HG03571 (cell line): Measurements from ENCODE around the gene MIGA2.
"Not testable (repeated sequence)": the region's sequence is repeated elsewhere in the genome, so short reads cannot be mapped to it uniquely, and the experiment has no call there.

ENCODE experiments used
- ATAC-seq: cut with Tn5 transposase; IDR thresholded peaks from one replicate; pipeline ENCODE4 v1.9.1; 2021; ENCODE audit not compliant: unreplicated experiment

Gene MIGA2

DNA sequence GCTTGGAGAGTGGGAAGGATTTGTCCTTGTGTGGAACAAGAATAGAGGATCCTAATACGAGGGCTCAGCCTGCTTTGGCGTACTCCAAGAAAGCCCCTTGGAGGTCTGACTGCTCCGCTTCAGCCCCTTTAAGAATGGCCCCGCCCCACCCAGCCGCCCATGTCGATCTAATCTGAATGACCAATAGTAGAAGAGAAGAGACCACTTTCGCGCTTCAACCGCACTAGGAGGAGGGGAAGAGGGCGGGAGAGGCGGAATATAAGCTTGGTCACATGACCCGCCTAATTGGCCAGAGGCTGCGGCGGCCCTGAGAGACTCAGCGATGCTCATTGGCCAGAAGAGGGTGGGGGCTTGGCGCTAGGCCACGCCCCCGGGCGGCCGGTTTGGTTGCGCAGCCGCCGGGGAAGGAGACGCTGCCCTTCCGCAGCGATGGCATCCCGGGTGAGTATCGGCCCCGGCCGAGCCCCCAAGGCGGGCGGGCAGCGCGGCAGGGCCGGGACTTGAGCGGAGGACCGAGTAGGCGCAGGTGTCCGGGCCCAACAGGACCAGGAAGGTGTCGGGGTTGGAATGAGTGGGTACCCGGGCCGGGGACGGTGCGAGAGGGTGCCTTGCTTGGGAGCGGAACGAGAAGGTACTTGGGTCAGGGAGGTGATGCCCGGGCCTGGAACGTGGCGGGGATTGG lies at the start of gene MIGA2:
Gene MIGA2 (plus strand): TSS at position 386 of the 682 bp plus-strand sequence. CDS start 3,969 bp downstream, outside the sequence.
- peak; percentile 87 for ATAC-seq

DNA sequence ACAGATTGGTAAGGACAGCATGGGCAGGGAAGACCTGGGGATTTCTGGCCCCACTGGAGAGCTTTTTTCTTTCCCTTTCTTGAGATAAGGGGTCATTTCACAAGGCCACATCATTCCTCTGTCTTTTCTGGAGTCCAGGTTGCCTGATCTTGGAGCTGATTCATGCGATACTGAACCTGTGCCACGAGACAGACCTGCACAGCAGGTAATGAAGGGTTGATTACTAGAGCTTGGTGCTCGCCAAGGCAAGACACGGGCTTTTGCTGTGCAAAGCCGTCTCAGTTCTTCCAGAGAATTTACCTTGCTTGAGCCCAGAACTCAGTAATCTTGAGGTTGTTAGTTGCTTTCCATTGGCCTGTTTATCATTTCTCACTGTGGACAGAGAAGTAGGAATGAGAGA lies 49.8 kb upstream of the MIGA2 start:
- ATAC-seq, result no peak

DNA sequence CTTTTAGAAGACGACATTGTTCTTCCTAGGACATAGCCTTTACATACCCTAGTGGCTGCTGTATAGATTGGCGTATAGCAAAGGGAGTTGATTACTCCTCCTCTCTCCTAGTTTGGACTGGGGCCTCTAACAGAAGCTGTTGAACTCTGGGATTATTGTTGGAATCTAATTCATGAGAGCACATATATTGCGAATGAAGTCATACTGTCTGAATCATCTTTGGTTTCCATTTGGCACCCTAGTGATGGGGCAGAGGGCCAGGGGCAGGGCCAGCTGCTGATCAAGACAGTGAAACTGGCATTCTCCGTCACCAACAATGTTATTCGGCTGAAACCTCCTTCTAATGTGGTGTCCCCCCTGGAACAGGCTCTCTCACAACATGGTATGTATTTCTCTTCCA lies 48.6 kb upstream of the MIGA2 start:
- no peak for ATAC-seq

DNA sequence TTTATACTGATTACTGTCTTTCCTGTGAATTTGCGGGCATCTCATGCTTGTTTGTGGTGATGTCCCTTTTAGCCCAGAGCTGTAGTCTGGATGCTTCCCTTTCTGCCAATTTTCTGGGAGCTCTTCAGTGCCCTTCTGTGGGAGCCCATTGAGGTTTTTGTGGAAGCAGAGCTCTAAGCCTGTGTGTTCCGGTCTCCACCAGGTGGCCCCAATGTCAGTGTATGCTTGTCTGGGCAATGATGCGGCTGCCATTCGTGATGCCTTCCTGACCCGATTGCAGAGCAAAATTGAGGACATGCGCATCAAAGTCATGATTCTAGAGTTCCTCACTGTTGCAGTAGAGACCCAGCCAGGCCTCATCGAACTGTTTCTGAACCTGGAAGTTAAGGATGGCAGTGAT lies 43.4 kb upstream of the MIGA2 start:
- no peak for ATAC-seq

GRCh38 chr9:128995791-128996190 lies 40.6 kb upstream of the MIGA2 start:
- ATAC-seq, result no peak

GRCh38 chr9:128998462-128998861 lies 38.0 kb upstream of the MIGA2 start:
- ATAC-seq, result no peak

- no peak for ATAC-seq
Measured at GRCh38 chr9:128999581-129000206, 36.7 kb upstream of the MIGA2 start.

GRCh38 chr9:129001504-129002325 lies 34.7 kb upstream of the MIGA2 start:
- ATAC-seq, result no peak

DNA sequence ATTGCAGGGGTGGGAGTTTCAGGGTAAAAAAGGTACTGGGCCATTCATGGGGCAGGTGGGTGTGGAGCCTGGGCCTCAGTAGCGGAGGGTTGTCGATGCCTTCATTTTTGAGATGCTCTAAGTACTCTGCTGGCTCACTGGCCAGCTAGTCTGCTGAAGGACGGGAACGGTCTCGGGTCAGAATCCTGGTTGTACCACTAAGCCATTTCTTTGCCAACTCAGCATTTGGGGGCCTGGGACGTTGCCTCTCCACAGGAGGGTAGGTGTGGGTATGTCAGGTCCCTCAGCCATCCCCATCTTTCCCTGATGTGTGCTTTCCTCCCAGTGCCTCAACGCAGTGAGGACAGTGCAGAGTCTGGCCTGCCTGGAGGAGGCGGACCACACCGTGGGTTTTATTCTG lies 33.4 kb upstream of the MIGA2 start:
- no peak for ATAC-seq

DNA sequence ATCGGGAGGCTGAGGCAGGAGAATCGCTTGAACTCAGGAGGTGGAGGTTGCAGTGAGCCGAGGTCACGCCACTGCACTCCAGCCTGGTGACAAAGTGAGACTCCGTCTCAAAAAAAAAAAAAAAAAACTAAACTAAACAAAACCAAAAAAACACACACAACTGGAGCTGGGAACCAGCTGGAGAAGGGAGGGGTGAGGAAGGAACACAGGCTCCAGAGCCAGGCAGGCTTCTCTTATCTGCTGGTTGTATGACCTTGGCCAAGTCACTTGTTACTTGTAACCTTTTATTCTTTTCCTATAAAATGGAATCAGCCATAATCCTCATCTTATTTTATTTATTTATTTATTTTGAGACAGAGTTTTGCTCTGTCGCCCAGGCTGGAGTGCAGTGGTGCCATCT lies 32.3 kb upstream of the MIGA2 start:
- not testable (repeated sequence) for ATAC-seq

DNA sequence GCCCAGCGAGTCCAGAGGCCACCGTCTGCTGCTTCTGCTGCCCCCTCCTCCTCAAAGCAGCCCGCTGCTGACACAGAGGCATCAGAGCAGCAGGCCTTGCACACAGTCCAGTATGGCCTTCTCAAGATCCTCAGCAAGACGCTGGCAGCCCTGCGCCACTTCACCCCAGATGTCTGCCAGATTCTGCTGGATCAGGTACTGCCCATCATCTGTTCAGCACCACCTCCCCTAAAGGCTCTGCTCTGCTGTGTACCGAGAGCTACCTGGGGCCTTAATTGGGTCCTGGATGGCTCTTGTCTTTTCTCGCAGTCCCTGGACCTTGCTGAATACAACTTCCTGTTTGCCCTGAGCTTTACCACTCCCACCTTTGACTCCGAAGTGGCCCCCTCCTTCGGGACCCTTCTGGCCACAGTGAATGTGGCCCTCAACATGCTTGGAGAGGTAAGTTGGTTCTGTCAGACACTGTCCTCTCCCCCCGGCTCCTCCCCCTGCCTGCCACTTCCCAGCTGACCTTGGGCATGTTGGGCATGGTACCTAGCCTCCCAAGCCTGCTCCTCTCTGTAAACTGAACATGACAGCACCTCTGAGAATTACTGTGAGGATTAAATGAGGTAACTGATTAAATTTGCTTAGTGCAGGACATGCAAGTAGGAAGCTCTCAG lies 31.0 kb upstream of the MIGA2 start:
- ATAC-seq, result no peak

- no peak for ATAC-seq
Measured at GRCh38 chr9:129006328-129007034, 29.9 kb upstream of the MIGA2 start.

DNA sequence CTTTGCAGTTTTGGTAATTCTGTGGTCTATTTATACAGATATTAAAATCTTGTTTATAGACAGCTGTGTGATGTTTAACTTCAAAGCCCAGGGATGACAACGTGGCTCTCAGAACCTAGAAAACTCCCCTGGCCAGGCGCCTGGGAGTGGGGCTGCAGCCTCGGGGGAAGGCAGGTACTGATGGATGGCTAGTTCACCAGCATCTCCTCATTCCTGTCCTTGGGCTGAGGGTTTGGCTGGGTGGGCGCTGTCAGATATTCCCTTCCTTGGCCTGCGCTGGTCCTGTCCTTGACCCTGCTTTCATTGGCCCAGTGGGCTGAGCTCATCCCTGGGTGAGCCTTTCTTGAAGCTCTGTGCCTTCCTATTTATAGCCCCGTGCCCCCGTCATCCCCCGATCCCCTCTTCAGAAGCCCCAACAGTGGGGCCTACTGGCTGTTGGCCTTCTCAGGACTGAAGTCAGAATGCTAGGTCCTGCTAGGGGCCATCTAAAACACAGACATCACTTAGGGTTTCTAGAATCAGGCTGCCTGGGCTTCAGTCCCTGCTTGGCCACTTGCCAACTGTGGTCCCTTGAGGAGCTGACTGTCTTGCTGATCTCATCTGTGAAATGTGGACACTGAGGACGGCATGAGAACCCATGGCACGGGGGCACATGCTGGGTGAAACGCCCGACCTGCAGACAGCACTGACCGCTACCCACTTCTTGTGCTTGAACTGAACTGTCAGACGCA lies 29.2 kb upstream of the MIGA2 start:
- no peak for ATAC-seq

DNA sequence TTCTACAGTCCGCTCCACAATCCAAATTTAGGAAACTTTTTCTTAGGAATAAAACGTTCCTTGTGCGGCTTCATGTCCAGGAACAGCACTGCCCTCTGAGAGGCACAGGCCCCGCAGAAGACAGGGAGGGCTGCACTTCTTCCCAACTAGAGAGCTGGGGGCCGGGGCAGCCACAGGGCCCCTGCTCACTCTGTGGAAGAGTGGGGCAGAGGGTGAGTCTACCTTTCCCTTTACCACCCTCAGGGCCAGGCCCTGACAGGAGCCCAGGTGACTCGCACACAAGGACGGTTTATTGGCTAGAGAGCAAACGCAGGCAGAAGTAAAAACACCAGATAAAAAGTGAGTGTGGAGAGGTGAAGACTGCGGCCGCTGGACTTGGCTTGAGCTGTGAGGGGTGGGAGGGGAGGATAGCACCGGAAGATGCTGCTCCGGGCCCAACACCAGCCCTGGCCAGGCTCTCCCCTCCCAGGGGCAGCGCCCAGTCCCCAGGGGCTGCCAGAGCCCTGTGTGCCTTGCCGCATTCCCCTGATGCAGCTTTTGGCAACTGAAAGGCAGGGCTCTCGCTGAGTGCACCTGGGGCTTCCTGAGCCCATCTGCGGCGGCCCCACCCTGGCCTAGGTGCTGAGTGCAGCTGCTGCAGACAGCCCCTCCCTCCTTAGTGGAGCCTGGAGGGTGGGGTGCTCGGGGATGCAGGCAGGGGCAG lies 28.5 kb upstream of the MIGA2 start:
- ATAC-seq, result no peak

GRCh38 chr9:129008469-129008965 lies 27.9 kb upstream of the MIGA2 start:
- ATAC-seq, result no peak

DNA sequence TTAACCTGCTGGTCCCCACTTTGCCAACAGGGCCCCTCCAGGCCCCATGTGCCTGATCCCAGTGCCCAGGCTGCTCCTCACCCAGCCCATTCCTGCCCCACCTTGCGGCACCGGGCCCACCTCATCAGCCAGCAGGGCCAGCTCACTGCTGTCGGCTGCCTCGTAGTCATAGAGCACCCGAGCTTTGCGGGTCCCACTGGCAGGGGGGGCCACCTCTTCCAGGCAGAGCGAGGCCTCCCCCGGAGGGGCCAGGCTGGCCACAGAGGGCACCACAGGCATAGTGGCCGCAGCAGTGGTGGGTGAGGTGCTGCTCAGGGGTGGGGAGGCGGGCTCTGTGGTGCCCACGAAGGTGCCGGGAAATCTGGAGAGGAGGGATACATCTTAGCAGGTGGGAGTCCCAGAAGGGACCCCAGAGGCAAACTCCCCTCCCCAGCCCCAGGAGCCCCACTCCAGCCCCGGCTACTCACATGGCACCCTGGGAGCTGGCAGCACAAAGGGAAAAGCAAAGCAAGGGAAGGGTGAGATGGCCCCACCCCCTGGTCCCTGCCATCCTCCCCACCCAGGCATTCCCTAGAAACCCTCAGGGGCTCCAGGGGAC lies 27.3 kb upstream of the MIGA2 start:
- ATAC-seq, result no peak

GRCh38 chr9:129009584-129010141 lies 26.8 kb upstream of the MIGA2 start:
- no peak for ATAC-seq

- ATAC-seq, result no peak
Measured at GRCh38 chr9:129010267-129010975, 26.0 kb upstream of the MIGA2 start.
